ENCODE data around the gene RUFY3. TPM values are rescaled to one million over a fixed set of nuclear protein-coding genes. Genes with fewer than 3 reads are reported as not detected.

Gene RUFY3
- total and polyA plus RNA-seq, 9 of the 15 experiments (the other 6 are each of a cell fraction or from before 2014, with no cell fraction given), result 4.2 to 31.1 (median 21.5) TPM

- TF ChIP-seq CHD7 (IDR thresholded peaks at IDR 0.05; ENCODE audit: low read depth, low read length) (peak; percentile 29), UBTF (IDR thresholded peaks at IDR 0.05; ENCODE audit: borderline replicate concordance in 1 of 2, low read depth in 2 of 2, low read length in 2 of 2) (peak; percentile 84 to 98; a peak in 3 of 4 replicates), STAT5B (CRISPR knock-in tag; IDR thresholded peaks at IDR 0.05) (no peak), NCOA1 (IDR thresholded peaks at IDR 0.05; ENCODE audit: low read depth) (peak; percentile 99), ZNF197 (CRISPR knock-in tag; IDR thresholded peaks at IDR 0.05; ENCODE audit: low read depth) (peak; percentile 72; the same call in 1 of the 2 replicates), ARNT (IDR thresholded peaks at IDR 0.05) (peak; percentile 86 to 95; a peak in 3 of 4 replicates), RBM14 (IDR thresholded peaks at IDR 0.05; ENCODE audit: borderline replicate concordance, insufficient read depth, low read depth, low read length) (no peak)
These were observed 33.7 kb upstream of the RUFY3 start, which contains the start of gene UTP3 (continued) for GRCh38 chr4:70687821-70688794.

Data from K562 (cell line).